Mesenchymal stem cell (in vitro differentiated cells and primary cell): ENCODE data around the gene TNFSF12.

Experiments
- DNase-seq: peaks from one replicate; pipeline ENCODE4 v3.0.0-alpha.2; 2013
- H2AFZ ChIP-seq: one replicate; pipeline ENCODE4 v1.6.1; 2013; ENCODE audit warnings: low read depth, mild to moderate bottlenecking, control low read depth, inconsistent platforms, low read length, moderate library complexity
- H2AK5ac ChIP-seq: 2 replicates; pipeline ENCODE4 v1.6.1; 2013; ENCODE audit warnings: low read length, moderate library complexity, mild to moderate bottlenecking, inconsistent platforms; ENCODE audit not compliant: severe bottlenecking
- H2BK120ac ChIP-seq: one replicate; pipeline ENCODE4 v1.6.1; 2013; ENCODE audit warnings: low read depth, mild to moderate bottlenecking, inconsistent platforms, low read length, moderate library complexity
- H2BK12ac ChIP-seq, 2 experiments: one replicate each; pipeline ENCODE4 v1.6.1; 2013; ENCODE audit warnings: inconsistent platforms in 2 of 2, low read length in 2 of 2, mild to moderate bottlenecking in 2 of 2, moderate library complexity in 2 of 2, control low read depth in 1 of 2
- H2BK15ac ChIP-seq: one replicate; pipeline ENCODE4 v1.6.1; 2013; ENCODE audit warnings: mild to moderate bottlenecking, low read depth, inconsistent platforms; ENCODE audit not compliant: poor library complexity, severe bottlenecking
- H2BK5ac ChIP-seq: 2 replicates; pipeline ENCODE4 v1.6.1; 2013; ENCODE audit warnings: low read depth, mild to moderate bottlenecking, low read length, control low read depth, inconsistent platforms; ENCODE audit not compliant: poor library complexity, severe bottlenecking
- H3K14ac ChIP-seq, 2 experiments: one replicate each; pipeline ENCODE4 v1.6.1; 2013; ENCODE audit warnings: inconsistent platforms in 2 of 2, low read length in 2 of 2, control low read depth in 1 of 2, mild to moderate bottlenecking in 1 of 2, moderate library complexity in 1 of 2
- H3K18ac ChIP-seq, 2 experiments: one replicate each; pipeline ENCODE4 v1.6.1; 2013; ENCODE audit warnings: inconsistent platforms in 2 of 2, low read length in 2 of 2, control low read depth in 1 of 2, low read depth in 1 of 2, mild to moderate bottlenecking in 1 of 2
- H3K23ac ChIP-seq, 2 experiments: one replicate each; pipeline ENCODE4 v1.6.1; 2013; ENCODE audit warnings: inconsistent platforms in 2 of 2, low read length in 2 of 2, mild to moderate bottlenecking in 2 of 2, moderate library complexity in 2 of 2, control low read depth in 1 of 2
- H3K27ac ChIP-seq: 2 replicates; pipeline ENCODE4 v1.5.1; 2013; ENCODE audit warnings: mild to moderate bottlenecking, moderate library complexity, low read length, control low read depth, inconsistent platforms; ENCODE audit not compliant: poor library complexity, severe bottlenecking
- H3K27me3 ChIP-seq, 2 experiments: 2 replicates each; pipeline versions ENCODE4 v1.6.1 to v1.7.0; 2013; ENCODE audit warnings: low read length in 2 of 2, mild to moderate bottlenecking in 2 of 2, moderate library complexity in 2 of 2, control low read depth in 1 of 2, inconsistent platforms in 1 of 2; ENCODE audit not compliant: control insufficient read depth in 1 of 2, insufficient read depth in 1 of 2
- H3K36me3 ChIP-seq, 2 experiments: 2 replicates each; pipeline versions ENCODE4 v1.6.1 to v1.7.0; 2013; ENCODE audit warnings: low read length in 2 of 2, control low read depth in 1 of 2, inconsistent platforms in 1 of 2, low read depth in 1 of 2, mild to moderate bottlenecking in 1 of 2; ENCODE audit not compliant: insufficient read depth in 2 of 2, control insufficient read depth in 1 of 2
- H3K4ac ChIP-seq, 2 experiments: one replicate each; pipeline ENCODE4 v1.6.1; 2013; ENCODE audit warnings: inconsistent platforms in 2 of 2, low read length in 2 of 2, mild to moderate bottlenecking in 2 of 2, moderate library complexity in 2 of 2, control low read depth in 1 of 2, low read depth in 1 of 2
- H3K4me1 ChIP-seq: 2 replicates; pipeline ENCODE4 v1.6.1; 2013; ENCODE audit warnings: low read depth, low read length, control low read depth; ENCODE audit not compliant: control insufficient read depth, insufficient read depth
- H3K4me2 ChIP-seq: 2 replicates; pipeline ENCODE4 v1.6.1; 2013; ENCODE audit warnings: low read length, mild to moderate bottlenecking, inconsistent platforms; ENCODE audit not compliant: poor library complexity, severe bottlenecking
- H3K4me3 ChIP-seq, 2 experiments: 2 replicates each; pipeline versions ENCODE4 v1.5.1 to v1.7.0; 2013; ENCODE audit warnings: low read length in 2 of 2, mild to moderate bottlenecking in 2 of 2, control low read depth in 1 of 2, low read depth in 1 of 2; ENCODE audit not compliant: insufficient read depth in 1 of 2
- H3K79me1 ChIP-seq: replicated peaks from 2 replicates; pipeline ENCODE4 v1.6.1; 2013; ENCODE audit warnings: mild to moderate bottlenecking, control low read depth, low read length, inconsistent platforms; ENCODE audit not compliant: poor library complexity, severe bottlenecking
- H3K9ac ChIP-seq: 2 replicates; pipeline ENCODE4 v1.7.0; 2013; ENCODE audit warnings: mild to moderate bottlenecking, low read length, moderate library complexity
- H3K9me3 ChIP-seq: 2 replicates; pipeline ENCODE4 v1.7.0; 2013; ENCODE audit warnings: mild to moderate bottlenecking, low read length; ENCODE audit not compliant: control insufficient read depth
- H4K8ac ChIP-seq: one replicate; pipeline ENCODE4 v1.6.1; 2013; ENCODE audit warnings: inconsistent platforms, mild to moderate bottlenecking, low read length, moderate library complexity
- H4K91ac ChIP-seq: one replicate; pipeline ENCODE4 v1.6.1; 2013; ENCODE audit warnings: mild to moderate bottlenecking, low read length, inconsistent platforms
- whole genome bisulfite sequencing: methylation state at CpG from one replicate; pipeline ENCODE4 v1.1.7; 2013; ENCODE audit warnings: mixed read lengths; 5-methylcytosine and 5-hydroxymethylcytosine counted together

The TNFSF12 gene

GRCh38 chr17:7586673-7587419 is 38.0 kb downstream of the TNFSF12 start:
- Histone ChIP-seq H4K8ac (peak overlapping the region; percentile 27), H3K27me3 (no peaks in the 10 kb centered on the region), H4K91ac (peak overlapping the region; percentile 18), H3K9me3 (no peaks in the 10 kb centered on the region), H3K27ac (peak overlapping the region; percentile 82), H3K14ac (no peak overlapping the region), H3K79me1 (peaks cover 35% of the 10 kb centered on the region), H3K9ac (peak overlapping the region; percentile 66), H3K4me1 (peaks cover 56% of the 10 kb centered on the region), H3K18ac (peak overlapping the region in 1 of 2 experiments; percentile 43), H2BK15ac (no peak overlapping the region), H3K23ac (no peak overlapping the region), H2BK5ac (no peak overlapping the region), H3K4ac (no peak overlapping the region), H2AK5ac (peak overlapping the region; percentile 14), H3K36me3 (peaks cover 39 to 75% of the 10 kb centered on the region in 2 experiments), H2BK12ac (peak overlapping the region; percentile 17 to 28), H3K4me3 (peak overlapping the region in 1 of 2 experiments; percentile 52), H2BK120ac (no peak overlapping the region), H2AFZ (no peak overlapping the region), H3K4me2 (peak overlapping the region; percentile 9)
- no peak for DNase-seq
- 74% methylated on average over 9 of the region's 9 CpGs for WGBS

DNA sequence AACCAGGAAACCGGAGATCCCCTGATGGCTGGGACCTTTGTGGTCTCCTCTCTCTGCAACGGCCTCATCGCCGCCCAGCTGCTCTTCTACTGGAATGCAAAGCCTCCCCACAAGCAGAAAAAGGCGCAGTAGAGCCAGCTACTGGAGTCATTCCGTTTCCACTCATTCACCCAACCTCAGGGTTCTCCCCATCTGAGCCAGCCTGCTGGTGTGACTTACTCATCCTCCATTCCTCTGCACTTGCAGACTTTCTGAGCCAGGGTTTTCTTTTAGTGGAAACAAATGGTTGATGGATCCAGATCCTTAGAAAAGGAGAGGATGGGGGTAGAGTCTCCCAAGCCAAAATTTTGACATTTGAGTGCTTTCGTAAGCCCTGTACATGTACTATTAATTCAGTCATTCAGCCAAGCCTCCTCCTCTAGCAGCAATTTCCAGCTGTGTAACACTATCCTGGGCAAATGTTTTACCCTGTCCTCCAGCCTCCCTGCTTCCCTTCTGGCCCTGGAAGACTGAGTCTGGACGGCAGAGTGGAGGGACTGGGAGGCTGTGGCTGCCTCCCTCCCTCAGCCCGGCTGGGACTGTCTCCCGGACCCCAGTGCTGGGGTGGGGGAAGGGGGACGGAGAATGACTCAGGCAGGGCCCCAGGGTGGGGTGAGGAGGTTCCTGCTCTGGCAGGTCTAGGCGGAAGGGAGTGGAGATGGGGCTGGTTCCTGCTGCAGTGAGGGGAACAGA is 38.7 kb downstream of the TNFSF12 start:
- Histone ChIP-seq H3K4me1 (peaks cover 54% of the 10 kb centered on the region), H3K4me2 (peak overlapping the region; percentile 32), H3K79me1 (peaks cover 35% of the 10 kb centered on the region), H3K14ac (no peak overlapping the region), H3K27ac (peak overlapping the region; percentile 82), H3K9ac (peak overlapping the region; percentile 79), H2BK15ac (no peak overlapping the region), H3K23ac (no peak overlapping the region), H2BK5ac (peak overlapping the region; percentile 49), H3K4ac (peak overlapping the region in 1 of 2 experiments; percentile 6), H2AK5ac (no peak overlapping the region), H2AFZ (no peak overlapping the region), H2BK12ac (peak overlapping the region in 1 of 2 experiments; percentile 17), H3K18ac (peak overlapping the region; percentile 19 to 44), H2BK120ac (peak overlapping the region; percentile 77), H3K9me3 (no peaks in the 10 kb centered on the region), H3K27me3 (no peaks in the 10 kb centered on the region), H4K91ac (peak overlapping the region; percentile 64), H3K36me3 (peaks cover 39 to 74% of the 10 kb centered on the region in 2 experiments), H3K4me3 (peak overlapping the region in 1 of 2 experiments; percentile 68), H4K8ac (peak overlapping the region; percentile 46)
- 31% methylated on average over 10 of the region's 12 CpGs for WGBS
- DNase-seq, result peak; percentile 95

GRCh38 chr17:7588553-7589203 is 39.8 kb downstream of the TNFSF12 start:
- Histone ChIP-seq H3K27me3 (no peaks in the 10 kb centered on the region), H3K4ac (peak overlapping the region; percentile 72 to 82), H2BK12ac (peak overlapping the region in 1 of 2 experiments; percentile 70), H3K4me3 (peak overlapping the region in 1 of 2 experiments; percentile 68), H2AFZ (no peak overlapping the region), H3K79me1 (peaks cover 32% of the 10 kb centered on the region), H2AK5ac (peak overlapping the region; percentile 91), H3K4me2 (no peak overlapping the region), H3K9me3 (no peaks in the 10 kb centered on the region), H3K4me1 (peaks cover 50% of the 10 kb centered on the region), H3K27ac (peak overlapping the region; percentile 82), H3K36me3 (peaks cover 49 to 74% of the 10 kb centered on the region in 2 experiments), H3K18ac (peak overlapping the region; percentile 68 to 73), H4K91ac (peak overlapping the region; percentile 89), H3K14ac (peak overlapping the region in 1 of 2 experiments; percentile 36), H2BK120ac (no peak overlapping the region), H3K9ac (peak overlapping the region; percentile 79), H4K8ac (peak overlapping the region; percentile 66), H2BK5ac (no peak overlapping the region), H3K23ac (peak overlapping the region in 1 of 2 experiments; percentile 23), H2BK15ac (peak overlapping the region; percentile 26)
- 84% methylated on average over 29 of the region's 30 CpGs for WGBS
- DNase-seq, result no peak
